ENCODE data around the gene LUC7L. TPM values are rescaled to one million over a fixed set of nuclear protein-coding genes. Genes with fewer than 3 reads are reported as not detected.

Gene LUC7L
- total RNA-seq, 2 experiments from 2014 or later = 94.8 to 98.4 TPM

GRCh38 chr16:253833-254232 lies 24.6 kb upstream of the LUC7L start:
- H3K27ac ChIP-seq (ENCODE audit: low read depth in 1 of 2, low read length in 2 of 2) = no peak overlapping the region
- CTCF ChIA-PET = interaction anchor here (1.6 kb wide), 1 partner anchor 19 kb away, joined by 4 read pairs; the partner anchor contains the start of gene FAM234A
- peaks cover 8% of the 10 kb centered on the region for H3K36me3 ChIP-seq (ENCODE audit: insufficient read depth, low read length)
- H3K27me3 ChIP-seq (ENCODE audit: control insufficient read depth in 1 of 2, insufficient read depth in 2 of 2, low read length in 2 of 2) = no peaks in the 10 kb centered on the region
- peaks cover 29% of the 10 kb centered on the region for H3K4me1 Mint-ChIP-seq (ENCODE audit: low read depth)
- peaks cover 35% of the 10 kb centered on the region for H3K4me1 ChIP-seq (ENCODE audit: insufficient read depth, low read length)
- POLR2A ChIA-PET = interaction anchor here (1.0 to 4.3 kb wide), 4 partner anchors 19 to 201 kb away, joined by 3 to 29 read pairs (median 8); partner anchors contain the start of genes FAM234A and LUC7L
- no peaks in the 10 kb centered on the region for H3K9me3 Mint-ChIP-seq
- H3K4me3 Mint-ChIP-seq = peak overlapping the region; percentile 82
- ATAC-seq (ENCODE audit: poor library complexity) = peak; percentile 76
- peaks cover 24% of the 10 kb centered on the region for H3K36me3 Mint-ChIP-seq (ENCODE audit: low read depth)
- H3K27me3 Mint-ChIP-seq = no peaks in the 10 kb centered on the region
- no peaks in the 10 kb centered on the region for H3K9me3 ChIP-seq (ENCODE audit: control insufficient read depth in 1 of 2, insufficient read depth in 1 of 2, low read length in 2 of 2)
- DNase-seq = peak in 4 of 14 experiments; percentile 36 to 43 (median 39)
- intact Hi-C loops (cut with DNase I, micrococcal nuclease) = no loop called here
- no peak overlapping the region for H3K4me3 ChIP-seq (ENCODE audit: low read length)
- peak overlapping the region; percentile 86 for H3K27ac Mint-ChIP-seq
- TF ChIP-seq CTCF (IDR thresholded peaks at IDR 0.05) = no peak

- peak; percentile 63 for ATAC-seq (ENCODE audit: poor library complexity)
- Histone ChIP-seq H3K36me3 (ENCODE audit: insufficient read depth, low read length) (peaks cover 15% of the 10 kb centered on the region), H3K4me3 (ENCODE audit: low read length) (peak overlapping the region; percentile 31), H3K27ac (ENCODE audit: low read depth in 1 of 2, low read length in 2 of 2) (peak overlapping the region; percentile 48 to 67), H3K27me3 (ENCODE audit: control insufficient read depth in 1 of 2, insufficient read depth in 2 of 2, low read length in 2 of 2) (no peaks in the 10 kb centered on the region), H3K9me3 (ENCODE audit: control insufficient read depth in 1 of 2, insufficient read depth in 1 of 2, low read length in 2 of 2) (no peaks in the 10 kb centered on the region), H3K4me1 (ENCODE audit: insufficient read depth, low read length) (peaks cover 35% of the 10 kb centered on the region)
- ChIA-PET CTCF (interaction anchor here (1.6 kb wide), 1 partner anchor 18 kb away, joined by 4 read pairs; the partner anchor contains the start of gene FAM234A), POLR2A (interaction anchor here (0.6 to 4.3 kb wide), 6 partner anchors 10 to 105 kb away, joined by 4 to 29 read pairs (median 4); partner anchors contain the start of genes FAM234A and LUC7L)
- peaks cover 24% of the 10 kb centered on the region for H3K36me3 Mint-ChIP-seq (ENCODE audit: low read depth)
- intact Hi-C loops (cut with DNase I, micrococcal nuclease) = no loop called here
- H3K4me1 Mint-ChIP-seq (ENCODE audit: low read depth) = peaks cover 29% of the 10 kb centered on the region
- H3K4me3 Mint-ChIP-seq = peak overlapping the region; percentile 89
- peak in 4 of 14 experiments; percentile 27 to 50 (median 48) for DNase-seq
- no peak for TF ChIP-seq CTCF (IDR thresholded peaks at IDR 0.05)
- H3K27ac Mint-ChIP-seq = peak overlapping the region; percentile 88
- no peaks in the 10 kb centered on the region for H3K27me3 Mint-ChIP-seq
- no peaks in the 10 kb centered on the region for H3K9me3 Mint-ChIP-seq
These were observed 23.4 kb upstream of the LUC7L start for GRCh38 chr16:252366-253337.

GRCh38 chr16:249431-249830 lies 20.2 kb upstream of the LUC7L start:
- DNase-seq = peak in 1 of 14 experiments; percentile 19
- Histone ChIP-seq H3K9me3 (ENCODE audit: control insufficient read depth in 1 of 2, insufficient read depth in 1 of 2, low read length in 2 of 2) (no peaks in the 10 kb centered on the region), H3K4me3 (ENCODE audit: low read length) (no peak overlapping the region), H3K4me1 (ENCODE audit: insufficient read depth, low read length) (peaks cover 29% of the 10 kb centered on the region), H3K27me3 (ENCODE audit: control insufficient read depth in 1 of 2, insufficient read depth in 2 of 2, low read length in 2 of 2) (no peaks in the 10 kb centered on the region), H3K27ac (ENCODE audit: low read depth in 1 of 2, low read length in 2 of 2) (no peak overlapping the region), H3K36me3 (ENCODE audit: insufficient read depth, low read length) (peaks cover 11% of the 10 kb centered on the region)
- no peak for ATAC-seq (ENCODE audit: poor library complexity)
- Mint-ChIP-seq H3K27me3 (no peaks in the 10 kb centered on the region), H3K4me3 (no peak overlapping the region), H3K9me3 (no peaks in the 10 kb centered on the region), H3K36me3 (ENCODE audit: low read depth) (peaks cover 22% of the 10 kb centered on the region), H3K4me1 (ENCODE audit: low read depth) (peaks cover 20% of the 10 kb centered on the region), H3K27ac (no peak overlapping the region)
- ChIA-PET POLR2A (no interaction called here), CTCF (interaction anchor here (1.2 kb wide), 1 partner anchor 20 kb away, joined by 3 read pairs; the partner anchor contains the start of gene LUC7L)
- intact Hi-C loops (cut with DNase I, micrococcal nuclease) = no loop called here
- TF ChIP-seq CTCF (IDR thresholded peaks at IDR 0.05) = no peak

Measured in CD4-positive, alpha-beta T cell (primary cell).